Measurements from ENCODE around the gene SAP25. TPM values are rescaled to one million over a fixed set of nuclear protein-coding genes. Genes with fewer than 3 reads are reported as not detected.

Gene SAP25
- total and polyA plus RNA-seq, 2 experiments from 2014 or later = 3.8 to 4.1 TPM

- no peak for TF ChIP-seq ZNF462 (CRISPR knock-in tag; IDR thresholded peaks at IDR 0.05)
Measured at GRCh38 chr7:100561491-100562194, 12.1 kb downstream of the SAP25 start (continued).

- no peak for DNase-seq (ENCODE audit: low spot score)
- H3K79me2 ChIP-seq (replicated peaks; ENCODE audit: insufficient read depth) = no peaks in the 10 kb centered on the region
- no peak overlapping the region for H3K4me3 Mint-ChIP-seq
- H3K27ac Mint-ChIP-seq = no peak overlapping the region
- H3K4me2 ChIP-seq = no peak overlapping the region
- no peaks in the 10 kb centered on the region for H3K9me2 ChIP-seq (ENCODE audit: insufficient read depth)
- no peak for ATAC-seq
- H3K9me3 Mint-ChIP-seq = no peaks in the 10 kb centered on the region
- H2AFZ ChIP-seq = no peak overlapping the region
- peaks cover 10% of the 10 kb centered on the region for H3K27me3 Mint-ChIP-seq (ENCODE audit: insufficient read depth, low read depth, poor library complexity)
- H3K4me1 ChIP-seq (ENCODE audit: insufficient read depth) = no peaks in the 10 kb centered on the region
- no peaks in the 10 kb centered on the region for H3K27me3 ChIP-seq (ENCODE audit: insufficient read depth)
- no peaks in the 10 kb centered on the region; the same call in 1 of the 3 replicates for H3K4me1 Mint-ChIP-seq
- H3K36me3 Mint-ChIP-seq (ENCODE audit: low read depth) = peaks cover 9% of the 10 kb centered on the region; the same call in 2 of the 3 replicates
- H3F3A ChIP-seq (replicated peaks; ENCODE audit: low read depth) = 0 out of 2 replicates have a peak, but pooled peaks cover 2% of the 10 kb centered on the region
- H3K27ac ChIP-seq (ENCODE audit: low read depth) = no peak overlapping the region
- 0 out of 2 replicates have a peak, but pooled peaks cover 2% of the 10 kb centered on the region for H4K20me1 ChIP-seq (replicated peaks; ENCODE audit: insufficient read depth)
- H3K4me3 ChIP-seq = no peak overlapping the region
- H3K36me3 ChIP-seq (ENCODE audit: insufficient read depth) = no peaks in the 10 kb centered on the region; the same call in 1 of the 2 replicates
- TF ChIP-seq JUNB (IDR thresholded peaks at IDR 0.05; ENCODE audit: unreplicated experiment) (no peak), ZNF462 (CRISPR knock-in tag; IDR thresholded peaks at IDR 0.05) (no peak), NANOG (IDR thresholded peaks at IDR 0.05; ENCODE audit: borderline replicate concordance) (no peak), CREB1 (CRISPR knock-in tag; IDR thresholded peaks at IDR 0.05; ENCODE audit: low read depth) (no peak), POLR2AphosphoS5 (IDR thresholded peaks at IDR 0.05; ENCODE audit: low read depth) (no peak), CTCF (conservative IDR thresholded peaks at IDR 0.05; ENCODE audit: low read depth in 2 of 2) (no peak)
Measured at GRCh38 chr7:100559127-100559526, 14.6 kb downstream of the SAP25 start.
